ENCODE measurements around the gene TMEM267. TPM values are rescaled to one million over a fixed set of nuclear protein-coding genes. Genes with fewer than 3 reads are reported as not detected.
"Not testable (repeated sequence)": the region's sequence is repeated elsewhere in the genome, so short reads cannot be mapped to it uniquely, and the experiment has no call there.

TMEM267 gene
- total RNA-seq, 1 donor from 2014 or later, result 20.0 TPM

DNA sequence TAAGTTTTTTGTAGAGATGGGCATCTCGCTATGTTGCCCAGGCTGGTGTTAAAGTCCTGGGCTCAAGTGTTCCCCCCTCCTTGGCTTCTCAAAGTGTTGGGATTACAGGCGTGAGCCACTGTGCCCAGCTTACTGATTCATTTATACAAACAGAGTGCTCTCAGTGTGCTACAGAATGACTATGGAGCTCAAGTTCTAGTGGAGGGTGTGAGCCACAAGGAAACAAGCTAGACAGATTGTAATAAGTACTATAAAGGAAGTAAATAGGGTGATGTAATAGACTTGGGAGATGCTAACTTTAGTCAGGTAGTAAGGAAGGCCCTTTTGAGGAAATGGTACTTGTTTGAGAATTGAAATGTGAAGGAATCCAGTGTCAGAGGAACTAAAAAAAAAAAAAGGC is 1.7 kb upstream of the TMEM267 start:
- H3K27me3 Mint-ChIP-seq, result no peaks in the 10 kb centered on the region
- peaks cover 23% of the 10 kb centered on the region for H3K4me1 Mint-ChIP-seq

DNA sequence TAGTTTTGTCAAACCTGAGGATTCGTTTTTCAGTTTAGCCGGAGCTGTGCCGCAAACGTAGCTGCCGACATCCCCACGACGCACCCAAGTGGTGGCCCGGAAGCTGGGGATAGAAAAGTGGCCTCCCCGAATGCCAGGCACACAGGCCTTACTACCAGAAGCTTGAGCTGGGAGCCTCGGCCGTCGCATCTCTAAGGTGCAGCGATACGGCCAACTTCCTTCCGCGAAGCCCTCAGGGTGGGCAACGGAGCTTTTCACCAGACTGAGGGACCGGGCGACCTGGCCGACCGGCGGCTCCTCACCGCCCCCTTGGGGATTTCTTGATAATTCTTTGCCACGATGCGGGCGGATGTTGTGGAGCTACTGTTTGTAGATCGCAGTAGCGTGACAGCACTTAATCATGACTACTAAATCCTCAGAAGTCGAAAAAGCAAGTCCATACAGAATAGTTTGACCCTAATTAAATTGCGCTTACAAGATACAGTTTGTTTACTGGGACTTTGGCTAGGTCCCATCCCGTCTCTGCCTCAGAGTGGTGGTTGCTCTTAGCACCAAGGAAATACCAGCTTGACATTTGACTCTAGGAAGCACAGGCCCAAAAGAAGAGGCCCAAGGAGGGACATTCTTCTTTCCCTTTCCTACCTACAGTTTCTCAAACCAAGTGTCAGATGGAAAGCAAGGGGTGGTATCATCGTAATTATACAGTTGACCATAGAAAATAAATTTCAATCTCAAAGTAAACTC is 613 bp upstream of the TMEM267 start:
- peaks cover 23% of the 10 kb centered on the region for H3K4me1 Mint-ChIP-seq
- H3K4me3 Mint-ChIP-seq, result peak overlapping the region; percentile 94
- peaks cover 8% of the 10 kb centered on the region for H3K36me3 Mint-ChIP-seq (ENCODE audit: low read depth)
- no peaks in the 10 kb centered on the region for H3K9me3 Mint-ChIP-seq
- intact Hi-C loops (cut with micrococcal nuclease), result loop anchor here (1.0 to 10.0 kb wide), 9 partner anchors 31 to 579 kb away; partner anchors contain the start of genes C5orf34, HMGCS1 and NNT
- H3K27me3 Mint-ChIP-seq, result no peaks in the 10 kb centered on the region
- H3K27ac Mint-ChIP-seq, result peak overlapping the region; percentile 100
- DNase-seq, result peak; percentile 96

More for the DNA sequence above, 1.7 kb upstream of the TMEM267 start:
- H3K4me3 Mint-ChIP-seq, result peak overlapping the region; percentile 10
- intact Hi-C loops (cut with micrococcal nuclease), result loop anchor here (2.0 to 10.0 kb wide), 4 partner anchors 117 to 581 kb away; partner anchors contain the start of gene NNT
- DNase-seq, result peak; percentile 63
- peak overlapping the region; percentile 100 for H3K27ac Mint-ChIP-seq
- H3K9me3 Mint-ChIP-seq, result no peaks in the 10 kb centered on the region
- H3K36me3 Mint-ChIP-seq (ENCODE audit: low read depth), result peaks cover 12% of the 10 kb centered on the region

DNA sequence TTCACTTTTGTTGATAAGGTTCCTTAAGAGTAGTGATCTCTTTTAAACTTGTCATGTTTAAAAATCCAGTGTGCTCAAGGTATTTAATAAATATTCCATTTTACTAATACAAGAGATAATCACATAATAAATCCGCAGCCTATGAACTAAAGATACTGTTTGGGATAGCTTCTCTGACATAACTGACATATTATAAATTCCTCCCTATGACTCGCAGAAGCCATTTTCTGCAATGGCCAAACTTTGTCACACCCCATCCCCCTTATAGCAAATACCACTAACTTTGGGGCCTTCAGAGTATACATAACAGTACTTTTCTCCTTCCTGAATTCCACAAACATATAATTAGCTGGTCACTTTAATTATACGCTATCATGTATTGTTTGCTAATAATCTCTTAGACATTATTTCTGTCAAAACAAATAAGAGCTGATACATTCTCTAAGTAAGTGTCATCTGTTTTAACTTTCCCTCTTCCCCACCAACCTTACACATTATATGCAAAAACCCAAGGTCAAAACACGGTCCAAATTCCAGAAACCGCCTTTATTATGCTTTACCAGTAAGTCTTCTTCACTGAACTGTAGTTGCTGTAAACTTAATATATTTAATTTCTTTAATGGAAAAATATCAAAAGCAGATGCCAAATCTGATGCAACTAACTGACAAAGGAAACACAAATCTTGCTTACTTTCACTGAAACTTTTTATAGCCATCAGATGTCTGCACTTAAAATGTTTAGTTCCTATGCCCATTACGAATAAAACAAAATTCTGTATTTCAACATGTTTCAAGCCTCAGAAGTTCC is 971 bp downstream of the TMEM267 start:
- Mint-ChIP-seq H3K4me3 (peak overlapping the region; percentile 94), H3K36me3 (ENCODE audit: low read depth) (peaks cover 4% of the 10 kb centered on the region), H3K4me1 (peaks cover 23% of the 10 kb centered on the region), H3K27ac (peak overlapping the region; percentile 100), H3K27me3 (no peaks in the 10 kb centered on the region), H3K9me3 (no peaks in the 10 kb centered on the region)
- no peak for DNase-seq
- intact Hi-C loops (cut with micrococcal nuclease), result loop anchor here (1.0 to 10.0 kb wide), 7 partner anchors 74 to 578 kb away; no protein-coding TSS in a partner anchor

DNA sequence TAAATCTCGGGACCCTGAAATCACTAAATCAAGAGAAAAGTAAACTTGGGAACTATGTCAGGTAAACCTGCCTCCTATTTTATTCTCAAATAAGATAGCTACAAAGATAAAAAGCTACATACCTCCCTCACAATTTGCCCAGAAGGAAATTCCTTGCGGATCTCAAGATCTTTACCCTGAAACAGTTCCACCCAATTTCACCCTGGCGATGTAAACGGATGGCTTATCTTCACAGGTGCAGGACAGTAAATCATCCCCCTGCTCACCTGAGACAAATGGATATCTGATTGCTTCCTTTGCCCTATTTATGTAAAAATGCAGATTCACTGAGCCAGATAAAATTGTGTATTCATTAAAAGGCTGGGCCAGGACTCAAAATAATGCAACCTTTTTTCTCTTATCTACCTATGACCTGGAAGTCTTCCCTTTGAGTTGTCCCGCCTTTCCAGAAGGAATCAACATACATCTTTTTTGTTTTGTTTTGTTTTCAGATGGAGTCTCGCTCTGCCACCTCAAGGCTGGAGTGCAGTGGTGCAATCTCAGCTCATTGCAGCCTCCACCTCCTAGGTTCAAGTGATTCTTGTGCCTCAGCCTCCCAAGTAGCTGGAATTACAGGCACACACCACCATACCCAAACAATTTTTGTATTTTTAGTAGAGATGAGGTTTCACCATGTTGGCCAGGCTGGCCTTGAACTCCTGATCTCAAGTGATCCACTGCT is 13.8 kb downstream of the TMEM267 start:
- no peak overlapping the region for H3K27ac Mint-ChIP-seq
- H3K4me3 Mint-ChIP-seq, result no peak overlapping the region
- H3K27me3 Mint-ChIP-seq, result no peaks in the 10 kb centered on the region
- H3K9me3 Mint-ChIP-seq, result peaks cover 42% of the 10 kb centered on the region
- intact Hi-C loops (cut with micrococcal nuclease), result no loop called here
- H3K4me1 Mint-ChIP-seq, result peaks cover 2% of the 10 kb centered on the region
- DNase-seq, result no peak
- H3K36me3 Mint-ChIP-seq (ENCODE audit: low read depth), result peaks cover 83% of the 10 kb centered on the region

DNA sequence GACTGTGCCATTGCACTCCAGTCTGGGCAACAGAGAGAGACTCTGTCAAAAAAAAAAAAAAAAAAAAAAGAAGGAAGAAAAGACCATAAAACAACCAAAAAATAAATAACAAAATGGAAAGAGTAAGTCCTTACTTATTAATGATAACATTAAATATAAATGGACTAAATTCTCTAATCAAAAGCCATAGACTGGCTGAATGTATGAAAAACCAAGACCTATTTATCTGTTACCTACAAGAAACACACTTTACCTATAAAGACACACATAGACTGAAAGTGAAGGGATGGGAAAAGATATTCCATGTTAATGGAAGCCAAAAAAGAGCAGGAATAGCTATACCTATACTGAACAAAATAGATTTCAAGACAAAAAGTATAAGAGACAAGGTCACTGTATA is 16.6 kb downstream of the TMEM267 start:
- Mint-ChIP-seq H3K36me3 (ENCODE audit: low read depth) (peaks cover 78% of the 10 kb centered on the region), H3K4me1 (no peaks in the 10 kb centered on the region), H3K27ac (no peak overlapping the region), H3K4me3 (no peak overlapping the region), H3K9me3 (peaks cover 31% of the 10 kb centered on the region), H3K27me3 (no peaks in the 10 kb centered on the region)
- intact Hi-C loops (cut with micrococcal nuclease), result no loop called here
- DNase-seq, result no peak

DNA sequence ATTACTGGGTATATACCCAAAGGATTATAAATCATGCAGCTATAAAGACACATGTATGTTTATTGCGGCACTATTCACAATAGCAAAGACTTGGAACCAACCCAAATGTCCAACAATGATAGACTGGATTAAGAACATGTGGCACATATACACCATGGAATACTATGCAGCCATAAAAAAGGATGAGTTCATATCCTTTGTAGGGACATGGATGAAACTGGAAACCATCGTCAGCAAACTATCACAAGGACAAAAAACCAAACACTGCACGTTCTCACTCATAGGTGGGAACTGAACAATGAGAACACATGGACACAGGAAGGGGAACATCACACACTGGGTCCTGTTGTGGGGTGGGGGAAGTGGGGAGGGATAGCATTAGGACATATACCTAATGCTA is 18.2 kb downstream of the TMEM267 start:
- DNase-seq; H3K27ac Mint-ChIP-seq; H3K27me3 Mint-ChIP-seq; H3K4me1 Mint-ChIP-seq; intact Hi-C loops (cut with micrococcal nuclease); H3K4me3 Mint-ChIP-seq: not testable (repeated sequence)
- Mint-ChIP-seq H3K36me3 (ENCODE audit: low read depth) (peaks cover 71% of the 10 kb centered on the region), H3K9me3 (peaks cover 24% of the 10 kb centered on the region)

DNA sequence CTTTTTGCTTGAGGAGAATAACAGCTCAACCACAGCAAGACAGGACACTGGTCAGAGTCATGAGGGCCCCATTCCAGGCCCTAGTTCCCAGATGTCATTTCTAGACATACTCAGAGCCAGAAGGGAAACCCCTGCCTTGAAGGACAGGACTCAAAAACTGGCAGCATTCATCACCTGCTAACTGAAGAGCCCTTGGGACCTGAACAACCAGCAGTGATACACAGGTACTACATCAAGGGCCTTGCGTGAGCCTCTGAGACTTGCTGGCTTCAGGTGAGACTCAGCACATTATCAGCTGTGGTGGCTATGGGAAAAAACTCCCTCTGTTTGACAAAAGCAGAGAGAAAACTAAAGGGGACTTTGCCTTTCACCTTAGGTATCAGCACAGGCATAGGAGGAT is 22.6 kb downstream of the TMEM267 start:
- Mint-ChIP-seq H3K36me3 (ENCODE audit: low read depth) (peaks cover 58% of the 10 kb centered on the region), H3K9me3 (peaks cover 17% of the 10 kb centered on the region), H3K27me3 (no peaks in the 10 kb centered on the region), H3K27ac (no peak overlapping the region), H3K4me3 (no peak overlapping the region), H3K4me1 (no peaks in the 10 kb centered on the region)
- intact Hi-C loops (cut with micrococcal nuclease), result no loop called here
- DNase-seq, result no peak

DNA sequence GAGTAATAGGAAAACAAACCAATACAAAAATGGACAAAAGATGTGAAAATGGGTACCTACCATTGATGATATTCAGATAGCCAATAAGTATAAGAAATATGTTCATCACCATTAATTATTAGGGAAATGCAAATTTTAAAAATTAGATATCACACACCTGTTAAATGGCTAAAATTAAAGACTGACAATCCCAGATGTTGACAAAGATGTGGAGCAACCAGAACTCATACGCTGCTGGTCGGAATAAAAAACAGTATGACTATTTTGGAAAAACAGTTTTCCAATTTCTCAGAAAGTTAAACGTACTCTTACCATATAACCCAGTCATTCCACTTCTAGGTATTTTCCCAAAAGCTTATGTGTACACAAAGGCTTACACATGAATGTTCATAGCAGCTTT is 27.1 kb downstream of the TMEM267 start:
- Mint-ChIP-seq H3K9me3 (peaks cover 18% of the 10 kb centered on the region), H3K36me3 (ENCODE audit: low read depth) (peaks cover 54% of the 10 kb centered on the region), H3K4me3 (no peak overlapping the region), H3K27ac (no peak overlapping the region), H3K27me3 (no peaks in the 10 kb centered on the region), H3K4me1 (no peaks in the 10 kb centered on the region)
- intact Hi-C loops (cut with micrococcal nuclease), result no loop called here
- DNase-seq, result no peak

DNA sequence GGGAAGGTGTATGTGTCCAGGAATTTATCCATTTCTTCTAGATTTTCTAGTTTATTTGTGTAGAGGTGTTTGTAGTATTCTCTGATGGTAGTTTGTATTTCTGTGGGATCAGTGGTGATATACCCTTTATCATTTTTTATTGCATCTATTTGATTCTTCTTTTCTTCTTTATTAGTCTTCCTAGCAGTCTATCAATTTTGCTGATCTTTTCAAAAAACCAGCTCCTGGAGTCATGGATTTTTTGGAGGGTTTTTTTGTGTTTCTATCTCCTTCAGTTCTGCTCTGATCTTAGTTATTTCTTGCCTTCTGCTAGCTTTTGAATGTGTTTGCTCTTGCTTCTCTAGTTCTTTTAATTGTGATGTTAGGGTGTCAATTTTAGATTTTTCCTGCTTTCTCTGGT is 42.1 kb downstream of the TMEM267 start:
- H3K4me1 Mint-ChIP-seq; intact Hi-C loops (cut with micrococcal nuclease); DNase-seq; H3K27me3 Mint-ChIP-seq; H3K27ac Mint-ChIP-seq; H3K4me3 Mint-ChIP-seq: not testable (repeated sequence)
- H3K36me3 Mint-ChIP-seq (ENCODE audit: low read depth), result peaks cover 29% of the 10 kb centered on the region
- H3K9me3 Mint-ChIP-seq, result peaks cover 25% of the 10 kb centered on the region

DNA sequence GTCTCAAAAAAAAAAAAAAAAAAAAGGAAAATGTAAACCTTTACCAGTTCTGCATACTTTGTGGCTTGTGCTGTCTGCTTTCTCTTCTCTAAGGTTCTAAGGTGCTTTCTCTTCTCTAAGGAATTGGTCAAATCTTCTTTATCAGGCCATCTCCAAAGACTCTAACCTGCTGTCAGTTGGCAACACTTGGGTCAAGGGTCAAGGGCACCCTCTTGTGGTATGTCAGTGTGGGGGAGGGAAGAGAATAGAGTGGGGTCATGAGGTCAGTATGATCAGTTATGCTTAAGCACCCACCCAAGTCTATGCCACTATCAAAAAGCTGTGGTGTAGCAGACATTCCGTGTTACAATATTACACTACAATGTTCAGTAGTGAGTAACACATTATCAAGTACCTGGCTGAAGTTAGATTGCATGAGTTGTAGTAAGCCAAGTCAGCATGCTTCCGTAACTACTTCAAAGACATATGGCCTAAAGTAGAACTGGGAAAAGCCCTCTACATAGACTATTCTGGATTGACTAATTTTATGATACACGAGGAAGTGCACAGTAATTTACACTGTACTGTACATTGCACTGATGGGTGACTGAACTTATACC is 46.5 kb downstream of the TMEM267 start:
- H3K4me3 Mint-ChIP-seq, result no peak overlapping the region
- peaks cover 18% of the 10 kb centered on the region for H3K9me3 Mint-ChIP-seq
- H3K27me3 Mint-ChIP-seq, result no peaks in the 10 kb centered on the region
- H3K27ac Mint-ChIP-seq, result no peak overlapping the region
- peaks cover 3% of the 10 kb centered on the region for H3K36me3 Mint-ChIP-seq (ENCODE audit: low read depth)
- no peak for DNase-seq
- no peaks in the 10 kb centered on the region for H3K4me1 Mint-ChIP-seq
- intact Hi-C loops (cut with micrococcal nuclease), result no loop called here

DNA sequence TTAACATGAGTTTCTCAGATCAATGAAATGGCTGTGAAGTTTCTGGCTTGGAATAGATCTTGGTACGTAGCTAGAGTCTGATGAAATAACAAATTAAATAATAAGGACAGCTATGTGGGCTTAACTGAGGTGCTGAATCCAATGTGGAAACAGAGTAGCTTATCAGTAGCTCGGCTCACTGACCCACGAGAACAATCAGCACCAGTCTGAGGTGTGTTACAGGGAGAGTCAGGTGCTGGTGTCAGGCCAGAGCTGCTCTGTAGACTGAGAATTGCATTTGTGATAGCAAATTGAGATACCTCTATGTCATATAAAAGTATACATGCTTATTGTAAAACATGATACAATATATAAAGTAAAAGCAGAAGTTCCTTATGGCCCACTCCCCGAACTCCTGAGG is 50.3 kb downstream of the TMEM267 start:
- Mint-ChIP-seq H3K36me3 (ENCODE audit: low read depth) (peaks cover 1% of the 10 kb centered on the region), H3K4me3 (no peak overlapping the region), H3K9me3 (peaks cover 5% of the 10 kb centered on the region), H3K4me1 (no peaks in the 10 kb centered on the region), H3K27ac (no peak overlapping the region), H3K27me3 (no peaks in the 10 kb centered on the region)
- intact Hi-C loops (cut with micrococcal nuclease), result no loop called here
- DNase-seq, result no peak

DNA sequence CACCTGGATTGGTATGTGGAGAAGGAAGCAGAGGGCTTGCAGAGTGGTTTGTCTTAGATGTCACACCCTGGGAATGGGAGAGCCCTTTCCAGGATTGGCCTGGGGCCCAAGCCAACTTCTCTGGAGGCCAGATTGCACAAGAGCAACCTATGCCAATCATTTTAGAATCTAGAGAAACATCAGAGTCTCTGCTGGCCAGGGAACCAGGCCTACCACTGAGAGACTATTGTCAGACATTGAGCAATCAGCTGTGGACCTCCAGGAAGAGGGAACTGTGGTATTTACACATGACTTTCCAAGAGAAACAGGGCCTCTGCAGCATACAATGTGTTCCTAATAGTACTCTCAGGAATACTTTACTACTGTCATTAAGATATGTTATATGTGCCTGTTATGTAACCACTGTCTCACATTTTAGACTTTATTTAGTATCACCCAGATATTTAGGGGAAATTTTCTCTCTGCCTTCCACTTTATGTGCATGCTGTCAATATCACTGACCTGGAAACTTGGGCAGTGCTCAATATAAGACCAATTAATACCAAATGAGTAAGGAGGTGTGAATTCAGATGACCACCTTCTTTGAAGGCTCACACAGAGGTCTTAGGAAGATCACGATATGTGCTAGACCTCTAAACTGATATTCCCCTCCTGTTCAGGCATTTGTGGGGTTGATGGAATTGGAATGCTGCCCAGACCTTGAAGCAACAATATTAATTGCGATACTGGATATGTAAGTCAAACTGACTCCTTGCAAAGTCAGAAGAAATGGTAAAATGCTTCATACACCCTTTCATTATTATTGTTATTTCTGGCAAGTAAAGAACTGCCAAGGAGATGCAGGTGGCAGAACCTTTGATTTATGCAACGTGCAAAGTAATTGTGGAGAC is 50.9 kb downstream of the TMEM267 start:
- DNase-seq, result no peak
- intact Hi-C loops (cut with micrococcal nuclease), result no loop called here
- H3K27me3 Mint-ChIP-seq, result no peaks in the 10 kb centered on the region
- no peaks in the 10 kb centered on the region for H3K9me3 Mint-ChIP-seq
- no peaks in the 10 kb centered on the region for H3K4me1 Mint-ChIP-seq
- H3K4me3 Mint-ChIP-seq, result no peak overlapping the region
- H3K36me3 Mint-ChIP-seq (ENCODE audit: low read depth), result no peaks in the 10 kb centered on the region
- H3K27ac Mint-ChIP-seq, result no peak overlapping the region

DNA sequence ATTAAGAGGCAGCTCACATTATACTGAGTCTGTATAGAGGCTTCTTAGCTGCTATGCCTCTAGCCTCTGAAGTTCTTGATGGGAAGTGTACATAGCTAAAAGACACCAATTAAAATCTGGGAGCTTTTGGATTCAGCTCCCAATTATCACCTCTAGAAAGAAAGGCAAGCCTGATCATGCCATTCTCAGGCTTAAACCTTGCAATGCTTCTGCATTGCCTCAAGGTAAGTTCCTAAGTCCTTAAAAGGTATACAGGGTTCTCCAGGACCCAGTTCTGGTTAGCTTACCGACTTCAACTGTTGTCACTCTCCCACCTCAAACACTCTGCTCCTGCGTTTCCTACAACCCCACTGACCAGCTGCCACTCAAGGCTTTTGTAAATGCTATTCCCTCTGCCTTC is 54.0 kb downstream of the TMEM267 start:
- intact Hi-C loops (cut with micrococcal nuclease), result no loop called here
- Mint-ChIP-seq H3K27me3 (no peaks in the 10 kb centered on the region), H3K27ac (no peak overlapping the region), H3K4me1 (no peaks in the 10 kb centered on the region), H3K9me3 (peaks cover 3% of the 10 kb centered on the region), H3K4me3 (no peak overlapping the region), H3K36me3 (ENCODE audit: low read depth) (no peaks in the 10 kb centered on the region)
- DNase-seq, result no peak

All from activated CD4-positive, alpha-beta T cell treated with anti-CD3 and anti-CD28 coated beads, Interleukin-2, amount 10 ng/mL, durations not matched to agents 24 days and 14 days (primary cell).